Naive thymus-derived CD8-positive, alpha-beta T cell (primary cell): ENCODE results near the gene PRPF31. TPM values are rescaled to one million over a fixed set of nuclear protein-coding genes. Genes with fewer than 3 reads are reported as not detected.

ENCODE experiments used
- ATAC-seq, 2 donors: fragments of 150-1000 bp; cut with Tn5 transposase in 1 of 2; sonication (Bioruptor Pico), chemical (Tn5 transposase) in 1 of 2; 1 replicate in 1 of 2; 2 replicates in 1 of 2; pipeline ENCODE4 v1.10.0; 2021; ENCODE audit warnings: mild to moderate bottlenecking in 2 of 2, moderate library complexity in 2 of 2
- POLR2A ChIA-PET: fragments of 350-600 bp; sonication (Branson Sonifier 250); formaldehyde crosslinking; loops from one replicate; lab custom pipeline; 2021; ENCODE audit warnings: antibody characterized with exemption; lab: Charles Lee
- DNase-seq, 10 donors: peaks; one replicate each; pipeline versions ENCODE4 v3.0.0 to v3.0.0-alpha.2; 2020 to 2022
- H3K27ac Mint-ChIP-seq, 10 donors: one replicate each; pipeline ENCODE4 v1.8.0; 2020 to 2022; ENCODE audit warnings: mild to moderate bottlenecking in 10 of 10, mixed read lengths in 10 of 10, moderate library complexity in 4 of 10, inconsistent platforms in 1 of 10
- H3K27me3 Mint-ChIP-seq, 5 donors: one replicate each; pipeline ENCODE4 v1.8.0; 2021 to 2022; ENCODE audit warnings: mixed read lengths in 5 of 5
- H3K36me3 Mint-ChIP-seq, 3 donors: one replicate each; pipeline ENCODE4 v1.8.0; 2020 to 2022; ENCODE audit warnings: mixed read lengths in 3 of 3, mild to moderate bottlenecking in 2 of 3, inconsistent platforms in 1 of 3
- H3K4me1 Mint-ChIP-seq, 4 donors: one replicate each; pipeline ENCODE4 v1.8.0; 2021 to 2022; ENCODE audit warnings: mixed read lengths in 4 of 4
- H3K4me3 Mint-ChIP-seq, 10 donors: one replicate each; pipeline ENCODE4 v1.8.0; 2020 to 2022; ENCODE audit warnings: mild to moderate bottlenecking in 10 of 10, mixed read lengths in 10 of 10, moderate library complexity in 6 of 10, inconsistent platforms in 1 of 10
- H3K9me3 Mint-ChIP-seq, 9 donors: one replicate each; pipeline ENCODE4 v1.8.0; 2020 to 2022; ENCODE audit warnings: mixed read lengths in 9 of 9, mild to moderate bottlenecking in 3 of 9, inconsistent platforms in 1 of 9, moderate library complexity in 1 of 9
- polyA plus RNA-seq, 3 donors: library from polyadenylated mRNA; unstranded; fragments of 300-500 nt; fragmentation: Illumina TruSeq; gene quantifications; one replicate each; pipeline ENCODE4 v1.2.3, GENCODE V29; 2021
- total RNA-seq, 8 experiments: library from RNA in 2 of 8; stranded (reverse) in 2 of 8; gene quantifications; one replicate each; pipeline ENCODE4 v1.2.3 and lab custom pipeline; 2021 to 2026

Gene PRPF31
- total and polyA plus RNA-seq, 5 experiments from 2014 or later: 64.0 to 86.8 (median 80.8) TPM

GRCh38 chr19:54136086-54136863 lies 20.7 kb downstream of the PRPF31 start:
- peaks cover 0 to 14% (median 2%) of the 10 kb centered on the region in 3 donors for H3K36me3 Mint-ChIP-seq
- H3K9me3 Mint-ChIP-seq: no peaks in the 10 kb centered on the region
- POLR2A ChIA-PET: interaction anchor here (0.7 to 4.5 kb wide), 19 partner anchors 10 to 1518 kb away, joined by 3 to 129 read pairs (median 5); partner anchors contain the start of genes LENG1, LENG8, LENG9 and MBOAT7
- H3K27ac Mint-ChIP-seq: peak overlapping the region; percentile 14 to 95 (median 90)
- H3K27me3 Mint-ChIP-seq: no peaks in the 10 kb centered on the region
- H3K4me3 Mint-ChIP-seq: peak overlapping the region; percentile 78 to 94 (median 90)
- ATAC-seq (no peak), DNase-seq (peak in 1 of 10 donors; percentile 15)
- H3K4me1 Mint-ChIP-seq: peaks cover 23 to 49% (median 45%) of the 10 kb centered on the region in 4 donors

GRCh38 chr19:54136864-54137698 lies 21.5 kb downstream of the PRPF31 start:
- Mint-ChIP-seq H3K9me3 (no peaks in the 10 kb centered on the region), H3K4me1 (peaks cover 26 to 52% (median 51%) of the 10 kb centered on the region in 4 donors), H3K27ac (peak overlapping the region; percentile 14 to 95 (median 90)), H3K27me3 (no peaks in the 10 kb centered on the region), H3K36me3 (peaks cover 0 to 11% (median 0%) of the 10 kb centered on the region in 3 donors), H3K4me3 (peak overlapping the region; percentile 78 to 94 (median 90))
- POLR2A ChIA-PET: interaction anchor here (0.6 to 4.5 kb wide), 27 partner anchors 11 to 1947 kb away, joined by 3 to 129 read pairs (median 4); partner anchors contain the start of genes LENG1, LENG8, LENG9 and MBOAT7
- ATAC-seq: peak; percentile 80
- peak; percentile 95 to 100 (median 100) for DNase-seq

- Mint-ChIP-seq H3K4me1 (peaks cover 30 to 57% (median 52%) of the 10 kb centered on the region in 4 donors), H3K4me3 (peak within 1 kb of the TSS; percentile 78 to 94 (median 91)), H3K36me3 (peaks cover 0 to 14% (median 0%) of the 10 kb centered on the region in 3 donors), H3K27ac (peak within 1 kb of the TSS; percentile 87 to 98 (median 92)), H3K9me3 (no peaks in the 10 kb centered on the region), H3K27me3 (no peaks in the 10 kb centered on the region)
- DNase-seq (peak in 5 of 10 donors; percentile 21 to 51 (median 32)), ATAC-seq (no peak)
- POLR2A ChIA-PET: interaction anchor here (0.6 to 4.5 kb wide), 22 partner anchors 12 to 1948 kb away, joined by 3 to 129 read pairs (median 4); partner anchors contain the start of genes LENG1, MBOAT7, MYADM and NDUFA3
Measured at GRCh38 chr19:54137699-54138488, 22.3 kb downstream of the PRPF31 start, which contains the start of gene CNOT3. Gene CNOT3, plus strand, starts transcription at chr19:54137762. Its CDS starts 5,217 bp downstream, at chr19:54142979.

DNA sequence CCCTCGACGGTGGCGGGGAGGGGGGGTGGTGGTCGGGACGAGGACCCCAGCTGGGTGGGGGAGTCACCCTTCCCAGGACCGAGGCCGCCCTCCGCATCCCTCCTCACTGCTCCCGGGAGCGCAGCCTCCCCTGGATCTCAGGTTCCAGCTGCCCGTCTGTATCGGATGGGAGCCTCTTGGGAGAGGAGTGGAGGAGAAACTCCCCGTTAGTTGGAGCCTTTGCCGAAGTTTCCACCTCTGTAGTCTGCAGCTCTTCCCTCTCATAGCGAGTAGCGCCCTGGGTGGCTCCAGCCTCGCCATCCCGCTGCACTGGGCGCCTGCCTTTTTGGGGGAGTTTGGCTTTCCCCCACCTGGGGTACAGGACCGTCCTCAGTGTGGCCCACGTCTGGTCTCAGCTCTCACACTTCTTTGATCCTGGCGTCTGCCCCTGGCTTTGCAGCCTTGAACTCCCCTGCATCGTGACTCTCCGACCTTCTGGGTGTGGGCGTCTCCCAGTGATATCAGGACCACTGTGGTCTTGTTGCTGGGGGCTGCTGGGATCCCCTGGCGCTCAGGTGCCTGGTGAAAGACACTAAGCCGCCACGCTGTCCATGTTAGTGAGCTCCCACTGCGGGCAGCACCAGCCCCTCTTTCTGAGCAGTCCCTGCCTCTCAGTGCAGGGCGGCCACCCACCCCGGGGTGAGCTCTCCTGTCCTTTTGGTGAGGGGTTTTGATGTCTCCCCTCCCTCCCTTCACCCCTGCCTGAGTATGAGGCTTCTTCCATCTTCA lies 23.1 kb downstream of the PRPF31 start:
- Mint-ChIP-seq H3K9me3 (no peaks in the 10 kb centered on the region), H3K27me3 (no peaks in the 10 kb centered on the region), H3K4me3 (peak overlapping the region; percentile 78 to 93 (median 88)), H3K4me1 (peaks cover 30 to 65% (median 52%) of the 10 kb centered on the region in 4 donors), H3K27ac (peak overlapping the region; percentile 86 to 98 (median 90)), H3K36me3 (peaks cover 0 to 22% (median 5%) of the 10 kb centered on the region in 3 donors)
- ATAC-seq: no peak
- POLR2A ChIA-PET: interaction anchor here (1.2 to 4.5 kb wide), 5 partner anchors 11 to 61 kb away, joined by 4 to 129 read pairs (median 18); partner anchors contain the start of genes LENG1, NDUFA3, PRPF31 and RPS9
- DNase-seq: peak in 1 of 10 donors; percentile 31

- Mint-ChIP-seq H3K27ac (peak overlapping the region in 5 of 10 donors; percentile 13 to 75 (median 67)), H3K27me3 (no peaks in the 10 kb centered on the region), H3K36me3 (peaks cover 0 to 48% (median 10%) of the 10 kb centered on the region in 3 donors), H3K4me1 (peaks cover 27 to 57% (median 41%) of the 10 kb centered on the region in 4 donors), H3K4me3 (peak overlapping the region in 2 of 10 donors; percentile 22 to 93), H3K9me3 (no peaks in the 10 kb centered on the region)
- POLR2A ChIA-PET: interaction anchor here (0.9 to 1.3 kb wide), 2 partner anchors 10 to 17 kb away, joined by 3 to 4 read pairs; no protein-coding TSS in a partner anchor
- ATAC-seq (no peak), DNase-seq (no peak)
Measured at GRCh38 chr19:54141356-54141755, 25.8 kb downstream of the PRPF31 start.

GRCh38 chr19:54142166-54142780 lies 26.7 kb downstream of the PRPF31 start:
- Mint-ChIP-seq H3K36me3 (peaks cover 0 to 57% (median 10%) of the 10 kb centered on the region in 3 donors), H3K9me3 (no peaks in the 10 kb centered on the region), H3K27me3 (no peaks in the 10 kb centered on the region), H3K4me1 (peaks cover 24 to 51% (median 35%) of the 10 kb centered on the region in 4 donors), H3K4me3 (peak overlapping the region in 3 of 10 donors; percentile 9 to 65 (median 52)), H3K27ac (peak overlapping the region in 8 of 10 donors; percentile 12 to 91 (median 72))
- DNase-seq (no peak), ATAC-seq (no peak)
- POLR2A ChIA-PET: interaction anchor here (1.3 to 3.0 kb wide), 2 partner anchors 9 to 15 kb away, joined by 3 to 19 read pairs; partner anchors contain the start of gene LENG1

DNA sequence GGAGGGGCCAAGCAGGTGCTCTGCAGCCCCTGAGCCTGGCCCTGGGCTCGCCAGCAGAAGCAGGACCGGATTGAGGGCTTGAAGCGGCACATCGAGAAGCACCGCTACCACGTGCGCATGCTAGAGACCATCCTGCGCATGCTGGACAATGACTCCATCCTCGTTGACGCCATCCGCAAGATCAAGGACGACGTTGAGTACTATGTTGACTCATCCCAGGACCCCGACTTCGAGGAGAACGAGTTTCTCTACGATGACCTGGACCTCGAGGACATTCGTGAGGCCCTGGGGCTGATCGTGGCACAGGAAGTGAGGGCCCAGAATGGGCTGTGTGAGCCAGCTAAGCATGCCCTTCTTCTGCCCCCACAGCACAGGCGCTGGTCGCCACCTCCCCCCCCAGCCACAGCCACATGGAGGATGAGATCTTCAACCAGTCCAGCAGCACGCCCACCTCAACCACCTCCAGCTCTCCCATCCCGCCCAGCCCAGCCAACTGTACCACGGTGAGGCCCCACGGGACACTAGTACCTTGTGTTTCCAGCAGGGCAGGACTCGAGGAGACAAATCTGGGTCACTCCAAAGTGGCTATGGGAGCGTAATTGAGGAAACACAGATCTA lies 30.1 kb downstream of the PRPF31 start:
- DNase-seq: no peak
- Mint-ChIP-seq H3K4me3 (no peak overlapping the region), H3K36me3 (peaks cover 0 to 75% (median 10%) of the 10 kb centered on the region in 3 donors), H3K4me1 (peaks cover 7 to 37% (median 19%) of the 10 kb centered on the region in 4 donors), H3K9me3 (no peaks in the 10 kb centered on the region), H3K27ac (no peak overlapping the region), H3K27me3 (no peaks in the 10 kb centered on the region)
- no peak for ATAC-seq
- POLR2A ChIA-PET: interaction anchor here (1.1 to 1.9 kb wide), 2 partner anchors 14 to 31 kb away, joined by 3 to 6 read pairs; partner anchors contain the start of genes LENG1 and TFPT

DNA sequence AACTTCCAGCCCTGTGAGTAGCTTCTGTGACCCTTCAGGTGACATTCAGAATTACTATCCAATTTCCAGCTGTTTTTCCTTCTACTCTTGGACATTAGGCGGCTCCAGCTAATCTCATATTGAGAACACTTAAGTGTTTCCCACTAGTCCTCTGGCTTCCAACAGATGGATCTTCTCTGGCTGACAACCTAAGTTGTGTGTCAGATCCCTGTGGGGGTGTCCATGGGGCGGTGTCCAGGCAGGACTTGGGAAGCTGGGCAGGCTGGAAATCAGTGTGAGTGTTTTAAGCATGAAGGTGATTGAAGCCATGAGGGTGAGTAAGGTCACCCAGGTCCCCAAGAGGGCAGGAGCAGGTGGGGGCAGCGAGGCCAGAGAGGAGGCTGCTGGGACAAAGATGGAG lies 32.1 kb downstream of the PRPF31 start:
- Mint-ChIP-seq H3K36me3 (peaks cover 0 to 87% (median 10%) of the 10 kb centered on the region in 3 donors), H3K4me3 (no peak overlapping the region), H3K9me3 (no peaks in the 10 kb centered on the region), H3K27ac (peak overlapping the region in 2 of 10 donors; percentile 20 to 40), H3K4me1 (peaks cover 0 to 30% (median 12%) of the 10 kb centered on the region in 4 donors), H3K27me3 (no peaks in the 10 kb centered on the region)
- POLR2A ChIA-PET: interaction anchor here (2.9 to 5.4 kb wide), 2 partner anchors 10 to 12 kb away, joined by 10 to 36 read pairs; partner anchors contain the start of genes CNOT3 and LENG1
- no peak for DNase-seq
- ATAC-seq: no peak

- POLR2A ChIA-PET: interaction anchor here (2.9 to 5.4 kb wide), 2 partner anchors 11 kb away, joined by 10 to 36 read pairs; partner anchors contain the start of genes CNOT3 and LENG1
- peaks cover 0 to 29% (median 15%) of the 10 kb centered on the region in 4 donors for H3K4me1 Mint-ChIP-seq
- no peak overlapping the region for H3K27ac Mint-ChIP-seq
- no peak overlapping the region for H3K4me3 Mint-ChIP-seq
- ATAC-seq: no peak
- DNase-seq: no peak
- H3K27me3 Mint-ChIP-seq: no peaks in the 10 kb centered on the region
- no peaks in the 10 kb centered on the region for H3K9me3 Mint-ChIP-seq
- peaks cover 0 to 86% (median 10%) of the 10 kb centered on the region in 3 donors for H3K36me3 Mint-ChIP-seq
Measured at GRCh38 chr19:54148158-54148557, 32.6 kb downstream of the PRPF31 start.
